T-helper 9 cell (primary cell): ENCODE results near the gene SNRPB.

ENCODE experiments used
- DNase-seq: peaks from one replicate; pipeline ENCODE4 v3.0.0-alpha.2; 2020

Gene SNRPB

DNA sequence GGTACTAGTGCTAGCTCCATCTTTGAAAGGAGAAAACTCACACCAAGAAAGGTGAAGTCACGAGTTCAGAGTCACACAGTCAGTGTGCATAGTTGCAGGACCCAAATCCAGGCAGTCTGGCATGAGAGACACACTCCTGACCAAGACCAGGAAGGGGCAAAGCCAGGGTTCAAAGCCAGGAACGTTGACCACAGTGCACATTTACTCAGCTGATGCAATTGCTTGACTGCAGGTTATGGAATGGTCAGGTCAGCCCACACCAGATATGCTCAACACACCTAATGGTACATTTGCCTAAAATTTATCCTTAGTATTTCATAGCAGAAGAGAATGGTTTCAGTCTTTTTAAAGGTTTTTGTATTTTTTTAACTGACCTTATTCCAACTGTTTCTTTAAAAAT, 52.2 kb downstream of the SNRPB start:
- DNase-seq, result no peak

DNA sequence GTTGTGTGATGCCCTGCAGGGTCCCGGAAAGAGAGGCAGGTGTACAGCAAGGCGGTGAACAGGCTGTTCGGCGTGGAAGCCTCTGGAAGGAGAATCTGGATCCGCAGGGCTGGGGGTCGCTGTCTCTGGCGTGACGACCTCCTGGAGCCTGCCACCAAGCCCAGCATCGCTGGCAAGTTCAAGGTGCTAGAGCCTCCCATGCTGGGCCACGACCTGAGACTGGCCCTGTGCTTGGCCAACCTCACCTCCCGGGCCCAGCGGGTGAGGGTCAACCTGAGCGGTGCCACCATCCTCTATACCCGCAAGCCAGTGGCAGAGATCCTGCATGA, 53.4 kb downstream of the SNRPB start:
- no peak for DNase-seq

GRCh38 chr20:2416541-2417212, 53.9 kb downstream of the SNRPB start:
- DNase-seq, result no peak
